ENCODE measurements around the gene MAP2K5. TPM values are rescaled to one million over a fixed set of nuclear protein-coding genes. Genes with fewer than 3 reads are reported as not detected.

MAP2K5 gene
- total RNA-seq, 1 experiment from 2014 or later: 15.0 TPM

GRCh38 chr15:67700023-67700422, 157.5 kb downstream of the MAP2K5 start:
- H3K4ac ChIP-seq (ENCODE audit: low read depth, low read length): no peak overlapping the region
- no peak overlapping the region for H4K91ac ChIP-seq (ENCODE audit: insufficient read length, low read depth, low read length)
- no peaks in the 10 kb centered on the region for H3K79me1 ChIP-seq (ENCODE audit: insufficient read depth, low read depth, low read length, poor library complexity, severe bottlenecking)
- H3K27me3 Mint-ChIP-seq (ENCODE audit: low read depth): no peaks in the 10 kb centered on the region; the same call in 1 of the 2 replicates
- no peak overlapping the region for H3K4me3 Mint-ChIP-seq
- WGBS (ENCODE audit: extremely low coverage, insufficient read length, low lambda C conversion rate): no CpG with 5 or more reads among the region's 2 CpGs
- H3K36me3 Mint-ChIP-seq (ENCODE audit: insufficient read depth in 1 of 3, low read depth in 3 of 3): peaks cover 0 to 16% (median 12%) of the 10 kb centered on the region in 3 experiments; a peak in 6 of 7 replicates
- H3T11ph ChIP-seq (ENCODE audit: low read length): no peak overlapping the region
- H3K27me3 ChIP-seq (ENCODE audit: insufficient read depth, low read length): no peaks in the 10 kb centered on the region
- H2BK120ac ChIP-seq (ENCODE audit: low read depth, low read length, poor library complexity, severe bottlenecking): no peak overlapping the region
- no peak overlapping the region for H2BK15ac ChIP-seq (ENCODE audit: low read depth, low read length)
- no peaks in the 10 kb centered on the region for H3K23me2 ChIP-seq (ENCODE audit: insufficient read length, low read depth, low read length, poor library complexity, severe bottlenecking)
- H3K18ac ChIP-seq (ENCODE audit: insufficient read length, low read depth, low read length): no peak overlapping the region
- no peak overlapping the region for H3K56ac ChIP-seq (ENCODE audit: insufficient read length, low read depth, low read length)
- no peaks in the 10 kb centered on the region for H3K4me1 ChIP-seq (ENCODE audit: insufficient read depth, low read length)
- H2AK5ac ChIP-seq (ENCODE audit: insufficient read length, low read length): no peak overlapping the region
- H4K8ac ChIP-seq (replicated peaks; ENCODE audit: insufficient read length, low read depth, low read length): no peak overlapping the region
- H2BK20ac ChIP-seq (ENCODE audit: low read depth, low read length, poor library complexity, severe bottlenecking): no peak overlapping the region
- no peak overlapping the region for H3K4me2 ChIP-seq (ENCODE audit: insufficient read depth, insufficient read length, low read length)
- no peaks in the 10 kb centered on the region for H3K4me1 Mint-ChIP-seq
- no peaks in the 10 kb centered on the region for H3K9me3 ChIP-seq (ENCODE audit: control insufficient read depth, low read depth, low read length)
- no peak overlapping the region for H3K23ac ChIP-seq (ENCODE audit: insufficient read length, low read depth, low read length)
- no peaks in the 10 kb centered on the region for H4K20me1 ChIP-seq (ENCODE audit: control insufficient read depth, insufficient read depth, insufficient read length)
- no peak overlapping the region for H2BK12ac ChIP-seq (ENCODE audit: insufficient read length, low read depth, low read length)
- no peak for DNase-seq
- peaks cover 4 to 8% of the 10 kb centered on the region in 2 experiments; a peak in 3 of 5 replicates for H3K9me3 Mint-ChIP-seq
- H2AFZ ChIP-seq (ENCODE audit: low read length): no peak overlapping the region
- H3K27ac Mint-ChIP-seq: no peak overlapping the region; a peak in 1 of 7 replicates
- H2BK5ac ChIP-seq (ENCODE audit: insufficient read length, low read length): no peak overlapping the region
- H3K14ac ChIP-seq (ENCODE audit: insufficient read depth, low read length): no peak overlapping the region
- H3K27ac ChIP-seq (ENCODE audit: insufficient read length, low read depth, low read length): no peak overlapping the region
- H3K9ac ChIP-seq (ENCODE audit: extremely low read depth, insufficient read length, low read length): no peak overlapping the region
- H4K5ac ChIP-seq (ENCODE audit: insufficient read length, low read depth, low read length): no peak overlapping the region
- H3K79me2 ChIP-seq (ENCODE audit: insufficient read depth, low read length): no peaks in the 10 kb centered on the region
- TF ChIP-seq CTCF (conservative IDR thresholded peaks at IDR 0.05): no peak
